Mesenchymal stem cell (in vitro differentiated cells and primary cell): Measurements from ENCODE around the gene DNAJC22.

Experiments used
- DNase-seq: peaks from one replicate; pipeline ENCODE4 v3.0.0-alpha.2; 2013
- H2AFZ ChIP-seq: one replicate; pipeline ENCODE4 v1.6.1; 2013; ENCODE audit warnings: low read depth, mild to moderate bottlenecking, control low read depth, inconsistent platforms, low read length, moderate library complexity
- H2AK5ac ChIP-seq: 2 replicates; pipeline ENCODE4 v1.6.1; 2013; ENCODE audit warnings: low read length, moderate library complexity, mild to moderate bottlenecking, inconsistent platforms; ENCODE audit not compliant: severe bottlenecking
- H2BK120ac ChIP-seq: one replicate; pipeline ENCODE4 v1.6.1; 2013; ENCODE audit warnings: low read depth, mild to moderate bottlenecking, inconsistent platforms, low read length, moderate library complexity
- H2BK12ac ChIP-seq, 2 experiments: one replicate each; pipeline ENCODE4 v1.6.1; 2013; ENCODE audit warnings: inconsistent platforms in 2 of 2, low read length in 2 of 2, mild to moderate bottlenecking in 2 of 2, moderate library complexity in 2 of 2, control low read depth in 1 of 2
- H2BK15ac ChIP-seq: one replicate; pipeline ENCODE4 v1.6.1; 2013; ENCODE audit warnings: mild to moderate bottlenecking, low read depth, inconsistent platforms; ENCODE audit not compliant: poor library complexity, severe bottlenecking
- H2BK5ac ChIP-seq: 2 replicates; pipeline ENCODE4 v1.6.1; 2013; ENCODE audit warnings: low read depth, mild to moderate bottlenecking, low read length, control low read depth, inconsistent platforms; ENCODE audit not compliant: poor library complexity, severe bottlenecking
- H3K14ac ChIP-seq, 2 experiments: one replicate each; pipeline ENCODE4 v1.6.1; 2013; ENCODE audit warnings: inconsistent platforms in 2 of 2, low read length in 2 of 2, control low read depth in 1 of 2, mild to moderate bottlenecking in 1 of 2, moderate library complexity in 1 of 2
- H3K18ac ChIP-seq, 2 experiments: one replicate each; pipeline ENCODE4 v1.6.1; 2013; ENCODE audit warnings: inconsistent platforms in 2 of 2, low read length in 2 of 2, control low read depth in 1 of 2, low read depth in 1 of 2, mild to moderate bottlenecking in 1 of 2
- H3K23ac ChIP-seq, 2 experiments: one replicate each; pipeline ENCODE4 v1.6.1; 2013; ENCODE audit warnings: inconsistent platforms in 2 of 2, low read length in 2 of 2, mild to moderate bottlenecking in 2 of 2, moderate library complexity in 2 of 2, control low read depth in 1 of 2
- H3K27ac ChIP-seq: 2 replicates; pipeline ENCODE4 v1.5.1; 2013; ENCODE audit warnings: mild to moderate bottlenecking, moderate library complexity, low read length, control low read depth, inconsistent platforms; ENCODE audit not compliant: poor library complexity, severe bottlenecking
- H3K27me3 ChIP-seq, 2 experiments: 2 replicates each; pipeline versions ENCODE4 v1.6.1 to v1.7.0; 2013; ENCODE audit warnings: low read length in 2 of 2, mild to moderate bottlenecking in 2 of 2, moderate library complexity in 2 of 2, control low read depth in 1 of 2, inconsistent platforms in 1 of 2; ENCODE audit not compliant: control insufficient read depth in 1 of 2, insufficient read depth in 1 of 2
- H3K36me3 ChIP-seq, 2 experiments: 2 replicates each; pipeline versions ENCODE4 v1.6.1 to v1.7.0; 2013; ENCODE audit warnings: low read length in 2 of 2, control low read depth in 1 of 2, inconsistent platforms in 1 of 2, low read depth in 1 of 2, mild to moderate bottlenecking in 1 of 2; ENCODE audit not compliant: insufficient read depth in 2 of 2, control insufficient read depth in 1 of 2
- H3K4ac ChIP-seq, 2 experiments: one replicate each; pipeline ENCODE4 v1.6.1; 2013; ENCODE audit warnings: inconsistent platforms in 2 of 2, low read length in 2 of 2, mild to moderate bottlenecking in 2 of 2, moderate library complexity in 2 of 2, control low read depth in 1 of 2, low read depth in 1 of 2
- H3K4me1 ChIP-seq: 2 replicates; pipeline ENCODE4 v1.6.1; 2013; ENCODE audit warnings: low read depth, low read length, control low read depth; ENCODE audit not compliant: control insufficient read depth, insufficient read depth
- H3K4me2 ChIP-seq: 2 replicates; pipeline ENCODE4 v1.6.1; 2013; ENCODE audit warnings: low read length, mild to moderate bottlenecking, inconsistent platforms; ENCODE audit not compliant: poor library complexity, severe bottlenecking
- H3K4me3 ChIP-seq, 2 experiments: 2 replicates each; pipeline versions ENCODE4 v1.5.1 to v1.7.0; 2013; ENCODE audit warnings: low read length in 2 of 2, mild to moderate bottlenecking in 2 of 2, control low read depth in 1 of 2, low read depth in 1 of 2; ENCODE audit not compliant: insufficient read depth in 1 of 2
- H3K79me1 ChIP-seq: replicated peaks from 2 replicates; pipeline ENCODE4 v1.6.1; 2013; ENCODE audit warnings: mild to moderate bottlenecking, control low read depth, low read length, inconsistent platforms; ENCODE audit not compliant: poor library complexity, severe bottlenecking
- H3K9ac ChIP-seq: 2 replicates; pipeline ENCODE4 v1.7.0; 2013; ENCODE audit warnings: mild to moderate bottlenecking, low read length, moderate library complexity
- H3K9me3 ChIP-seq: 2 replicates; pipeline ENCODE4 v1.7.0; 2013; ENCODE audit warnings: mild to moderate bottlenecking, low read length; ENCODE audit not compliant: control insufficient read depth
- H4K8ac ChIP-seq: one replicate; pipeline ENCODE4 v1.6.1; 2013; ENCODE audit warnings: inconsistent platforms, mild to moderate bottlenecking, low read length, moderate library complexity
- H4K91ac ChIP-seq: one replicate; pipeline ENCODE4 v1.6.1; 2013; ENCODE audit warnings: mild to moderate bottlenecking, low read length, inconsistent platforms
- WGBS: methylation state at CpG from one replicate; pipeline ENCODE4 v1.1.7; 2013; ENCODE audit warnings: mixed read lengths; 5-methylcytosine and 5-hydroxymethylcytosine counted together

DNAJC22 gene

GRCh38 chr12:49336645-49337584, 9.8 kb upstream of the DNAJC22 start, which contains the start of gene C1QL4:
TSS of gene C1QL4 (minus strand) at chr12:49337188. CDS start at chr12:49336477, 711 bp downstream.
- 6% methylated on average over 54 of the region's 65 CpGs for WGBS
- no peak within 1 kb of the TSS for H4K8ac ChIP-seq

GRCh38 chr12:49338830-49339463, 7.7 kb upstream of the DNAJC22 start:
- Histone ChIP-seq H3K4me3 (no peak overlapping the region), H3K18ac (no peak overlapping the region), H2AFZ (no peak overlapping the region), H3K4me2 (no peak overlapping the region), H3K36me3 (no peaks in the 10 kb centered on the region), H3K27ac (no peak overlapping the region), H3K23ac (no peak overlapping the region), H2BK12ac (no peak overlapping the region), H2BK15ac (no peak overlapping the region), H2BK5ac (no peak overlapping the region), H3K4me1 (peaks cover 39% of the 10 kb centered on the region), H2BK120ac (no peak overlapping the region), H3K14ac (no peak overlapping the region), H3K27me3 (peaks cover 87 to 98% of the 10 kb centered on the region in 2 experiments), H3K9me3 (no peaks in the 10 kb centered on the region), H2AK5ac (no peak overlapping the region), H3K79me1 (no peaks in the 10 kb centered on the region), H4K8ac (no peak overlapping the region), H4K91ac (no peak overlapping the region), H3K4ac (no peak overlapping the region), H3K9ac (no peak overlapping the region)
- no peak for DNase-seq
- WGBS: 28% methylated on average over 4 of the region's 6 CpGs

More at GRCh38 chr12:49336645-49337584, 9.8 kb upstream of the DNAJC22 start, which contains the start of gene C1QL4:
- H2BK5ac ChIP-seq: no peak within 1 kb of the TSS
- peak within 1 kb of the TSS; percentile 24 to 67 for H3K4me3 ChIP-seq
- no peak within 1 kb of the TSS for H3K9ac ChIP-seq
- no peak within 1 kb of the TSS for H3K18ac ChIP-seq
- no peaks in the 10 kb centered on the region for H3K79me1 ChIP-seq
- H4K91ac ChIP-seq: no peak within 1 kb of the TSS
- H2BK12ac ChIP-seq: no peak within 1 kb of the TSS
- no peak within 1 kb of the TSS for H2BK15ac ChIP-seq
- H3K23ac ChIP-seq: peak within 1 kb of the TSS in 1 of 2 experiments; percentile 60
- DNase-seq: peak; percentile 78
- H3K4me1 ChIP-seq: peaks cover 21% of the 10 kb centered on the region
- no peak within 1 kb of the TSS for H3K4ac ChIP-seq
- H2AK5ac ChIP-seq: no peak within 1 kb of the TSS
- no peak within 1 kb of the TSS for H3K27ac ChIP-seq
- H3K36me3 ChIP-seq: peaks cover 0 to 6% of the 10 kb centered on the region in 2 experiments
- H3K27me3 ChIP-seq: peaks cover 66 to 93% of the 10 kb centered on the region in 2 experiments
- no peak within 1 kb of the TSS for H3K14ac ChIP-seq
- H2AFZ ChIP-seq: peak within 1 kb of the TSS; percentile 21
- H3K4me2 ChIP-seq: peak within 1 kb of the TSS; percentile 64
- no peak within 1 kb of the TSS for H2BK120ac ChIP-seq
- no peaks in the 10 kb centered on the region for H3K9me3 ChIP-seq

GRCh38 chr12:49339464-49339861, 7.2 kb upstream of the DNAJC22 start:
- Histone ChIP-seq H3K79me1 (no peaks in the 10 kb centered on the region), H3K4me1 (peaks cover 39% of the 10 kb centered on the region), H2AK5ac (no peak overlapping the region), H3K27me3 (peaks cover 92 to 98% of the 10 kb centered on the region in 2 experiments), H3K36me3 (no peaks in the 10 kb centered on the region), H2BK120ac (no peak overlapping the region), H3K23ac (no peak overlapping the region), H3K4me2 (no peak overlapping the region), H2BK5ac (no peak overlapping the region), H2AFZ (no peak overlapping the region), H3K18ac (no peak overlapping the region), H4K91ac (no peak overlapping the region), H3K9ac (no peak overlapping the region), H2BK15ac (no peak overlapping the region), H4K8ac (no peak overlapping the region), H3K27ac (no peak overlapping the region), H2BK12ac (no peak overlapping the region), H3K4ac (no peak overlapping the region), H3K4me3 (no peak overlapping the region), H3K9me3 (no peaks in the 10 kb centered on the region), H3K14ac (no peak overlapping the region)
- DNase-seq: no peak
- WGBS: 24% methylated on average over 5 of the region's 5 CpGs
